ENCODE data around the gene ATG2A. TPM values are rescaled to one million over a fixed set of nuclear protein-coding genes. Genes with fewer than 3 reads are reported as not detected.

Gene ATG2A
- total RNA-seq, 1 experiment from 2014 or later, result 24.7 TPM

GRCh38 chr11:64894812-64895452 is 22.1 kb downstream of the ATG2A start:
- DNase-seq (ENCODE audit: low read depth, low spot score) (no peak), ATAC-seq (no peak)
- Histone ChIP-seq H3K4me1 (ENCODE audit: control insufficient read depth in 1 of 2, insufficient read depth in 2 of 2, low read length in 2 of 2) (peaks cover 0 to 13% of the 10 kb centered on the region in 2 experiments; a peak in 2 of 4 replicates), H3K9ac (ENCODE audit: low read length) (no peak overlapping the region), H3K27me3 (ENCODE audit: insufficient read depth, low read length) (no peaks in the 10 kb centered on the region), H3K9me2 (ENCODE audit: insufficient read depth) (no peaks in the 10 kb centered on the region), H3K79me2 (ENCODE audit: insufficient read depth, low read length) (no peaks in the 10 kb centered on the region), H3K9me3 (ENCODE audit: control insufficient read depth in 1 of 2, insufficient read depth in 1 of 2, low read depth in 1 of 2, low read length in 2 of 2) (no peaks in the 10 kb centered on the region), H3K27ac (ENCODE audit: low read depth, low read length) (no peak overlapping the region; the same call in 1 of the 2 replicates), H3K36me3 (ENCODE audit: control insufficient read depth in 1 of 2, insufficient read depth in 2 of 2, low read length in 2 of 2) (no peaks in the 10 kb centered on the region), H3K4me3 (replicated peaks in 1 of 2; ENCODE audit: low read depth in 1 of 2, low read length in 2 of 2) (no peak overlapping the region), H2AFZ (ENCODE audit: low read depth, low read length, poor library complexity, severe bottlenecking) (no peak overlapping the region), H3K4me2 (ENCODE audit: low read length) (no peak overlapping the region), H4K20me1 (ENCODE audit: insufficient read depth) (no peaks in the 10 kb centered on the region)
- ChIA-PET CTCF (interaction anchor here (10.8 kb wide), 1 partner anchor 46 kb away, joined by 112 read pairs; no protein-coding TSS in a partner anchor), POLR2A (no interaction called here), RAD21 (ENCODE audit: low non-redundant PET in 1 of 2, low total read pairs in 2 of 2, uncharacterized antibody in 2 of 2, unreplicated experiment in 2 of 2) (no interaction called here)
- no TSS peak for BruUV-seq (replicated peaks)
- intact Hi-C loops (cut with micrococcal nuclease), result loop anchor here (1.0 kb wide), 1 partner anchor 48 kb away; no protein-coding TSS in a partner anchor
- TF ChIP-seq SRF (IDR thresholded peaks at IDR 0.05; ENCODE audit: low read depth) (no peak), ATF3 (IDR thresholded peaks at IDR 0.05) (no peak), TCF7L2 (IDR thresholded peaks at IDR 0.05; ENCODE audit: borderline replicate concordance, extremely low read depth, insufficient read depth, insufficient read length) (no peak), CBX3 (IDR thresholded peaks at IDR 0.05; ENCODE audit: low read depth) (no peak), JUND (IDR thresholded peaks at IDR 0.05) (no peak), EZH2phosphoT487 (IDR thresholded peaks at IDR 0.05; ENCODE audit: borderline replicate concordance) (no peak), SIN3A (IDR thresholded peaks at IDR 0.05; ENCODE audit: low read depth) (no peak), SP1 (IDR thresholded peaks at IDR 0.05; ENCODE audit: low read depth) (no peak), ELF1 (IDR thresholded peaks at IDR 0.05; ENCODE audit: borderline replicate concordance, low read depth) (no peak), REST (IDR thresholded peaks at IDR 0.05; ENCODE audit: low read depth) (no peak), EZH2 (IDR thresholded peaks at IDR 0.05) (no peak), YY1 (IDR thresholded peaks at IDR 0.05; ENCODE audit: extremely low read depth, insufficient replicate concordance, low read depth, low read length) (no peak), POLR2A (IDR thresholded peaks at IDR 0.05; ENCODE audit: borderline replicate concordance, extremely low read depth, insufficient read depth, insufficient read length) (no peak), ZNF274 (IDR thresholded peaks at IDR 0.05; ENCODE audit: low read depth, low read length) (no peak), CEBPB (IDR thresholded peaks at IDR 0.05; ENCODE audit: low read depth) (no peak), FOSL1 (IDR thresholded peaks at IDR 0.05; ENCODE audit: low read depth) (no peak), CTCF (IDR thresholded peaks at IDR 0.05 in 2 of 3, conservative IDR thresholded peaks at IDR 0.05 in 1 of 3; ENCODE audit: borderline replicate concordance in 1 of 3, insufficient read depth in 1 of 3, low read depth in 2 of 3, low read length in 2 of 3) (no peak), RAD21 (IDR thresholded peaks at IDR 0.05; ENCODE audit: low read depth) (no peak), MAX (IDR thresholded peaks at IDR 0.05) (no peak), ZFX (IDR thresholded peaks at IDR 0.05) (no peak)

Data from HCT116 (cell line).